ENCODE measurements around the gene PTPRM. TPM values are rescaled to one million over a fixed set of nuclear protein-coding genes. Genes with fewer than 3 reads are reported as not detected.

Gene PTPRM
- total RNA-seq, 1 experiment from 2014 or later, result 14.5 TPM

DNA sequence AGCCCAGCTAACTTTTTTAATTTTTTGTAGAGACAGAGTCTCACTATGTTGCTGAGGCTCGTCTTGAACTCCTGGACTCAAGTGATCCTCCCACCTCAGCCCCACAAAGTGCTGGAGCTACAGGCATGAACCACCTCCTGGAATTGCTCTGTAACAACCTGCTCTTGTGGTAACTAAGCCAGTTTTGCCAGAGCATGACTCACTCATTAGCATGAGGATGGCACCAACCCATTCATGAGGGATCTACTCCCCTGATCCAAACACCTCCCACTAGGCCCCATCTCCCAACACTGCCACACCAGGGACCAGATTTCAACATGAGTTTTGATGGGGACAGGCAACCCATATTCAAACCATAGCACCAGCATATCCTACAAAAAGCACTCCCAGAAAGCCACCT lies 693.2 kb downstream of the PTPRM start:
- Histone ChIP-seq H3K4me1 (ENCODE audit: control insufficient read depth in 1 of 2, insufficient read depth in 2 of 2, low read length in 2 of 2) (peaks cover 5 to 7% of the 10 kb centered on the region in 2 experiments; a peak in 1 of 4 replicates), H3K36me3 (ENCODE audit: control insufficient read depth in 1 of 2, insufficient read depth in 2 of 2, low read length in 2 of 2) (no peaks in the 10 kb centered on the region), H3K9me3 (ENCODE audit: control insufficient read depth in 1 of 2, insufficient read depth in 1 of 2, low read depth in 1 of 2, low read length in 2 of 2) (no peaks in the 10 kb centered on the region), H3K79me2 (ENCODE audit: insufficient read depth, low read length) (no peaks in the 10 kb centered on the region), H3K27me3 (ENCODE audit: insufficient read depth, low read length) (no peaks in the 10 kb centered on the region), H4K20me1 (ENCODE audit: insufficient read depth) (no peaks in the 10 kb centered on the region), H3K4me3 (replicated peaks in 1 of 2; ENCODE audit: low read depth in 1 of 2, low read length in 2 of 2) (no peak overlapping the region), H3K4me2 (ENCODE audit: low read length) (no peak overlapping the region), H3K9me2 (ENCODE audit: insufficient read depth) (no peaks in the 10 kb centered on the region), H2AFZ (ENCODE audit: low read depth, low read length, poor library complexity, severe bottlenecking) (no peak overlapping the region), H3K9ac (ENCODE audit: low read length) (no peak overlapping the region), H3K27ac (ENCODE audit: low read depth, low read length) (no peak overlapping the region)
- ATAC-seq, result peak; percentile 34; the same call in 1 of the 2 replicates
- no peak for TF ChIP-seq SIN3A (IDR thresholded peaks at IDR 0.05; ENCODE audit: low read depth)
- no peak for TF ChIP-seq MAX (IDR thresholded peaks at IDR 0.05)
- no peak for TF ChIP-seq EZH2phosphoT487 (IDR thresholded peaks at IDR 0.05; ENCODE audit: borderline replicate concordance)
- TF ChIP-seq REST (IDR thresholded peaks at IDR 0.05; ENCODE audit: low read depth), result no peak
- TF ChIP-seq, protein P1, sequence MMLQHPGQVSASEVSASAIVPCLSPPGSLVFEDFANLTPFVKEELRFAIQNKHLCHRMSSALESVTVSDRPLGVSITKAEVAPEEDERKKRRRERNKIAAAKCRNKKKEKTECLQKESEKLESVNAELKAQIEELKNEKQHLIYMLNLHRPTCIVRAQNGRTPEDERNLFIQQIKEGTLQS (IDR thresholded peaks at IDR 0.05), result no peak
- no peak for TF ChIP-seq YY1 (IDR thresholded peaks at IDR 0.05; ENCODE audit: extremely low read depth, insufficient replicate concordance, low read depth, low read length)
- TF ChIP-seq CBX3 (IDR thresholded peaks at IDR 0.05; ENCODE audit: low read depth), result no peak
- no TSS peak for BruUV-seq (replicated peaks)
- DNase-seq (ENCODE audit: low read depth, low spot score), result no peak
- ChIA-PET POLR2A (no interaction called here), RAD21 (ENCODE audit: low non-redundant PET in 1 of 2, low total read pairs in 2 of 2, uncharacterized antibody in 2 of 2, unreplicated experiment in 2 of 2) (no interaction called here), CTCF (no interaction called here)
- intact Hi-C loops (cut with micrococcal nuclease), result no loop called here

Data from HCT116 (cell line).